Motor neuron (in vitro differentiated cells): ENCODE results near the gene RIT1. TPM values are rescaled to one million over a fixed set of nuclear protein-coding genes. Genes with fewer than 3 reads are reported as not detected.

Experiments
- ATAC-seq, 8 experiments: fragments of 200-7000 bp; cut with Tn5 transposase; replicated peaks in 6 of 8; 2 replicates each; pipeline ENCODE4 v1.8.0; 2021; ENCODE audit warnings: mild to moderate bottlenecking in 8 of 8, moderate library complexity in 8 of 8
- H3K27ac ChIP-seq, 2 donors: fragments of 250-450 bp; sonication (Bioruptor Pico); 2 replicates each; pipeline ENCODE4 v1.9.0; 2021; ENCODE audit warnings: antibody characterized with exemption in 2 of 2, mild to moderate bottlenecking in 2 of 2, moderate library complexity in 1 of 2
- H3K4me1 ChIP-seq, 2 donors: fragments of 250-450 bp; sonication (Bioruptor Pico); replicated peaks in 1 of 2; 2 replicates each; pipeline ENCODE4 v1.6.1; 2021; ENCODE audit warnings: antibody characterized with exemption in 2 of 2, mild to moderate bottlenecking in 2 of 2, moderate library complexity in 1 of 2
- H3K4me3 ChIP-seq, 5 donors: fragments of 250-450 bp; sonication (Bioruptor Pico); 2 replicates each; pipeline ENCODE4 v1.9.0; 2021; ENCODE audit warnings: antibody characterized with exemption in 5 of 5, mild to moderate bottlenecking in 5 of 5, moderate library complexity in 4 of 5
- WGBS, 10 experiments: fragments of 450-650 bp; shearing (Covaris generic); methylation state at CpG; one replicate each; pipeline ENCODE4 v1.0.0; 2022; 5-methylcytosine and 5-hydroxymethylcytosine counted together
- in situ Hi-C, 9 experiments: fragments of 400-800 bp; cut with MboI; loops; one replicate each; pipeline ENCODE4 v1.15.0; 2021; ENCODE audit warnings: low sequenced_read_pairs in 9 of 9, low pct_unique_long_range_greater_than_20kb in 2 of 9; ENCODE audit not compliant: unreplicated experiment in 9 of 9
- total RNA-seq, 8 experiments: library from RNA; unstranded; fragments of 300-600 nt; gene quantifications; 2 replicates each; pipeline versions ENCODE4 v1.2.3 to v1.2.4, GENCODE V29; 2022

Gene RIT1
- total RNA-seq, 8 experiments from 2014 or later: 15.4 to 41.8 (median 28.1) TPM

DNA sequence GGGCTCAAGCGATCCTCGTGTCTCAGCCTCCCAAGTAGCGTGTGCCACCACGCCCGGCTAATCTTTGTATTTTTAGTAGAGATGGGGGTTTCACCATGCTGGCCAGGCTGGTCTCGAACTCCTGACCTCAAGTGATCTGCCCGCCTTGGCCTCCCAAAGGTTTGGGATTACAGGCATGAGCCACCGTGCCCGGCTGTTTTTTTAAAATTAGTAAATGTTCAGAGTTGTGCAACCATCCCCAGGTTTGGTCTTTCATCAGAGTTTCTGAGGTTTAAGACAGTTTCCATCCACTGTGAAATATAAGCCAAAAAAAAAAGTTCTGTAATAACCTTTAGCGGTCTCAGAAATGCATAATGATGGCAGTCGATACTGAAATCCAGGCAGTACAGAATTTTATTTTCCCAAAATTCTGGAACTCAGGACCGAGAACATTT is 52.3 kb downstream of the RIT1 start:
- peak in 3 of 8 experiments; percentile 2 to 4 (median 3) for ATAC-seq
- peaks cover 14 to 22% of the 10 kb centered on the region in 2 donors for H3K4me1 ChIP-seq
- in situ Hi-C loops: no loop called here
- peak overlapping the region; percentile 73 to 97 (median 82) for H3K4me3 ChIP-seq
- peak overlapping the region; percentile 18 to 66 for H3K27ac ChIP-seq
- WGBS, 10 experiments: 47 to 96% (median 74%) methylated on average over 2 to 11 of the region's 12 CpGs

DNA sequence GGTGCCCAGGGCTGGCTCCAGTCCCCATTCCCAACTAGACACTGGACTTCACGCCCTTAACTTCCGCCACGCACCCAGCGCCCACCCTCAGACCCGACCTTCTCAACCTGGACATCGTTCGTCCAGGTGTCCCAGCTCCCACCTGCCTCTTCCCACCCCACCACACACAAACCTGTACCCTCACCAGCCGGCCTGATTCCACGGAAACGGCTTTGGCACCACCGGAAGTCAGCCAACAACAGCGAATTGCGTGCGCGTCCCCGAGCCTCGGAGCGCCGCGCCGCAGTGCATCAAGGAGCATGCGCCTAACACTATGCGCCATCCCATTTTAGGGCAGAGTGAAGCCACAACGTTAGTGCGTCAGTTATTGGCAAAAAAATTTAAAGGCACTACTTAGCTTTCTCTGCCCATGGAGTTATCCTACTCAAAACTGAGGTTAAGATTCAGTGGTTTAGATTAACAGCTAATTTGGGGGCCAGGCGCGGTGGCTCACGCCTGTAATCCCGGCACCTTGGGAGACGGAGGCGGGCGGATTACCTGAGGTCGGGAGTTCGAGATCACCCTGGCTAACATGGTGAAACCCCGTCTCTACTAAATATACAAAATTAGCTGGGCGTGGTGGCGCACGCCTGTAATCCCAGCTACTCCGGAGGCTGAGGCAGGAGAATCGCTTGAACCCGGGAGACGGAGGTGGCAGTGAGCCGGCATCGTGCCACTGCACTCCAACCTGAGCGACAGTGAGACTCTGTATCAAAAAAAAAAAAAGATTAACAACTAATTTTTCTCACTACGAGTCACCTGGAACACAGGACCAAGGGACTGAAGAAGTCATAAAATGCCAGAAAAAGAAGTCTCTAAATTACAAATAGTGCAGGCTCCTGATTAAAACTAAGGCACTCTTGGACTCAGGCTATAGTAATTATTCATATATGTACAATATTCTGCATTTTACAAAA is 53.9 kb downstream of the RIT1 start, which contains the start of gene GON4L:
GON4L (minus strand) TSS at position 240 of the 956 bp plus-strand sequence. CDS start 3,434 bp downstream, outside the sequence.
- Histone ChIP-seq H3K4me3 (peak within 1 kb of the TSS; percentile 57 to 89 (median 77)), H3K27ac (peak within 1 kb of the TSS; percentile 60 to 84), H3K4me1 (peaks cover 14 to 17% of the 10 kb centered on the region in 2 donors)
- WGBS, 10 experiments: 0 to 45% (median 16%) methylated on average over 1 to 34 of the region's 46 CpGs; no CpG with 5 or more reads in 1 of the 10 experiments
- in situ Hi-C loops: no loop called here
- peak; percentile 36 to 86 (median 46) for ATAC-seq

DNA sequence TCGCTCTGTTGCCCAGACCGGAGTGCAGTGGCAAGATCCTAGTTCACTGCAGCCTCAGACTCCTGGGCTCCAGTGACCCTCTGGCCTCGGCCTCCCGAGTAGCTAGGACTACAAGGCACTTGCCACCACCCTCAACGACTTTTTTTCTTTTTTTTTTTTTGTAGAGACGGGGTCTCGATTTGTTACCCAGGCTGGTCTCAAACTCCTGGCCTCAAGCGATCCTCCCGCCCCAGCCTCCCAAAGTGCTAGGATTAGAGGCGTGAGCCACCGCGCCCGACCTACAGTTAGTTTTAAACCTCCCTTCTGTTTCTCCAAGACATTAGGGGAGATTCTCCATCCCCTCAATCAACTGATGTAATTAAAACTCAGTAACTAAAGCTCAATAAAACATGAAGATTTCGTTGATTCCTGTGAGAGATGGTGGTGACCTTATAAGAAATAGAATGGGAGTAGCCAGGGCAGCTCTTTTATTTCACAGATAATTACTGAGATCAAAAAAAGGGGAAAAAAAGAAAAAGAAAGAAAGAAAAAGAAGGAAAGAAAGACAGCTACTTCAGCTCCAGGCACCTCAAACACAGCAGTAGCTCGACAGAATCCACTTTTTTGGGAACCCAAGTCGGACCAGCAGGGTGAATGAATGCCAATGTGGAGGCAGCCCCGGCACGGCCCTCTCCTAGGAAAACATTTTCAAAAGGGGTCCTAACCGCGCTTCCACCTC is 54.7 kb downstream of the RIT1 start:
- Histone ChIP-seq H3K27ac (peak overlapping the region; percentile 60 to 84), H3K4me3 (peak overlapping the region; percentile 57 to 89 (median 77)), H3K4me1 (peaks cover 6 to 9% of the 10 kb centered on the region in 2 donors)
- 20 to 58% (median 45%) methylated on average over 6 to 20 of the region's 20 CpGs for WGBS, 10 experiments
- in situ Hi-C loops: no loop called here
- ATAC-seq: no peak

DNA sequence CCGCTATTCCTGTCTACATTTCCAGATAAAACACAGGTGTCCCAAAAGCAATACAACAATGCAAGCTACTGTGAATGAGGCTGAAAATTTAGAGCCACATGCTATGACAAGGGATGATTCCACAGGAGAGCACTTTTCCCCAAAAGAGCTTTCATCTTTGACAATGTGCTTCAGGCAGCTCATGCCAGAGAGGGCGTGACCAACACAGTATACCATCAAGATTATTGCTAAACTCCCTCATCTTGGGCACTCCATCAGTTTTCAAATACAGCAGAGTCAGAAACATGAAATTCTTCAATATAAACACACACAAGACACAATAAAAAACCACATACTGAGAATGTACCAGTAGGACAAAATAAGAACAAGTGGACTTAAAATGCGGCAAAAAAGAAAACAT is 60.8 kb downstream of the RIT1 start:
- no peak overlapping the region for H3K27ac ChIP-seq
- WGBS, 10 experiments: 85 to 100% (median 100%) methylated on average over 1 to 3 of the region's 3 CpGs; no CpG with 5 or more reads in 1 of the 10 experiments
- no peak overlapping the region for H3K4me3 ChIP-seq
- ATAC-seq: no peak
- in situ Hi-C loops: no loop called here
- H3K4me1 ChIP-seq: peaks cover 4 to 5% of the 10 kb centered on the region in 2 donors

DNA sequence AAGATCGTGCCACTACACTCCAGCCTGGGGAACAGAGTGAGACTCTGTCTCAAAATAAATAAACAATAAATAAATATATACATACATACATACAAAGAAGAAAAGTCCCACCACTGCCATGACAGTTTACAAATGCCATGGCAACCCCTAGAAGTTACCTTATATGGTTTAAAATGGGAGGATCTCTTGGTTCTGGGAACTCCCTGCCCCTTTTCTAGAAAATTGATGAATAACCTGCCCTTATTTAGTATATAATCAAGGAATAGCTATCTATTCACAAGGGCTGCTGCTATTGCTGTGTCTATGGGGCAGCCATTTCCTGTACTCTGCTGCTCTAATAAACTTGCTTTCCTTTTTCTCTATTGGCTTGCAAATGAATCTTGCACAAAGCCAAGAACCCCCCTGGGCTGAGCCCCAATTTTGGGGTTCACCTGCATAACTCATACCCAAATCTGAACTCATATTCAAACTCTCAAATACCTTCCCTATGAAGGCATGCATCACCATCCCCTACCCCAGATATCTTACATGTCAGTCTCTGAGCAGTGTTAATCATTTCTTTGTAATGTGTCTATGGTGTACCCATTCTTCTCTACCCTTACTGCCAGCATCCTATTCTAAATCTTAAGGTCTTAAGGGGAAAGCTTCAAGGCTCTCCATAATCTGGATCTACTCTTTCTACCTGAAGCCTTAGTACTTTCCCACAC is 63.2 kb downstream of the RIT1 start:
- no peak overlapping the region for H3K4me3 ChIP-seq
- WGBS, 10 experiments: 83 to 100% (median 100%) methylated on average over 1 of the region's 1 CpG; no CpG with 5 or more reads in 5 of the 10 experiments
- in situ Hi-C loops: no loop called here
- peak in 3 of 8 experiments; percentile 44 to 49 (median 46) for ATAC-seq
- H3K27ac ChIP-seq: no peak overlapping the region
- H3K4me1 ChIP-seq: peaks cover 4 to 9% of the 10 kb centered on the region in 2 donors

Other genes starting within 250 kb of the RIT1 start
- 10 to 100 TPM; 23.1 to 65.3 (median 47.9) TPM for gene YY1AP1, start 222.6 kb downstream of the RIT1 start, total RNA-seq
- 100 to 1,000 TPM in 6 of 8 experiments, 10 to 100 TPM in 2; 88.3 to 169 (median 120) TPM for gene DAP3, start 222.3 kb downstream of the RIT1 start, total RNA-seq
- gene GON4L, start 54.1 kb downstream of the RIT1 start, total RNA-seq: 10 to 100 TPM; 21.3 to 71.5 (median 42.9) TPM
- gene SYT11, start 51.8 kb downstream of the RIT1 start, total RNA-seq: 100 to 1,000 TPM in 5 of 8 experiments, 1 to 10 TPM in 3; 1.3 to 260 (median 174) TPM
- 10 to 100 TPM; 37.4 to 89.4 (median 62.4) TPM for gene KHDC4, start 23.1 kb upstream of the RIT1 start, total RNA-seq
- 1 to 10 TPM in 4 of 8 experiments, under 1 TPM in 2, not detected in 2; 0.87 to 2.3 (median 1.5) TPM for gene RXFP4, start 30.3 kb upstream of the RIT1 start, total RNA-seq
- 100 to 1,000 TPM in 1 of 8 experiments, 10 to 100 TPM in 7; 44.9 to 112 (median 73.5) TPM for gene ARHGEF2, start 67.2 kb upstream of the RIT1 start, total RNA-seq
- 100 to 1,000 TPM; 199 to 383 (median 327) TPM for gene SSR2, start 109.6 kb upstream of the RIT1 start, total RNA-seq
- gene UBQLN4, start 142.4 kb upstream of the RIT1 start, total RNA-seq: 10 to 100 TPM; 22.7 to 51.1 (median 35.0) TPM
- 100 to 1,000 TPM in 5 of 8 experiments, 10 to 100 TPM in 3; 85.2 to 166 (median 102) TPM for gene LAMTOR2, start 143.4 kb upstream of the RIT1 start, total RNA-seq
- 1 to 10 TPM in 3 of 8 experiments, under 1 TPM in 2, not detected in 3; 0.50 to 1.3 (median 1.1) TPM for gene RAB25, start 149.8 kb upstream of the RIT1 start, total RNA-seq
- gene MEX3A, start 171.1 kb upstream of the RIT1 start, total RNA-seq: 10 to 100 TPM in 7 of 8 experiments, 1 to 10 TPM in 1; 1.2 to 92.3 (median 33.9) TPM
- gene LMNA, start 203.4 kb upstream of the RIT1 start, total RNA-seq: 100 to 1,000 TPM in 3 of 8 experiments, 10 to 100 TPM in 5; 29.8 to 370 (median 68.0) TPM
- 1 to 10 TPM in 7 of 8 experiments, under 1 TPM in 1; 0.85 to 6.1 (median 2.7) TPM for gene SEMA4A, start 242.2 kb upstream of the RIT1 start, total RNA-seq